Fibroblast of lung (primary cell): ENCODE measurements around the gene NEK10. TPM values are rescaled to one million over a fixed set of nuclear protein-coding genes. Genes with fewer than 3 reads are reported as not detected.

Experiments used
- DNase-seq, 2 donors: peaks; one replicate each; pipeline versions ENCODE4 v3.0.0 to v3.0.0-alpha.2; 2010; ENCODE audit warnings: low read depth in 2 of 2
- H2AFZ ChIP-seq: 2 replicates; pipeline ENCODE4 v1.5.1; 2012; ENCODE audit warnings: low read length, control low read depth, inconsistent platforms
- H3K27ac ChIP-seq: 2 replicates; pipeline ENCODE4 v1.5.1; 2011; ENCODE audit warnings: low read length, control low read depth; ENCODE audit not compliant: insufficient read depth
- H3K27me3 ChIP-seq: 2 replicates; pipeline ENCODE4 v1.5.1; 2011; ENCODE audit warnings: mild to moderate bottlenecking, low read length; ENCODE audit not compliant: control insufficient read depth, insufficient read depth
- H3K36me3 ChIP-seq: 2 replicates; pipeline ENCODE4 v1.5.1; 2011; ENCODE audit warnings: low read length; ENCODE audit not compliant: control insufficient read depth, insufficient read depth
- H3K4me1 ChIP-seq: 2 replicates; pipeline ENCODE4 v1.5.1; 2011; ENCODE audit warnings: low read length; ENCODE audit not compliant: control insufficient read depth, insufficient read depth; ENCODE audit errors: extremely low read depth
- H3K4me2 ChIP-seq: 2 replicates; pipeline ENCODE4 v1.5.1; 2011; ENCODE audit warnings: low read length, control low read depth; ENCODE audit not compliant: insufficient read depth; ENCODE audit errors: extremely low read depth
- H3K4me3 ChIP-seq, 4 experiments: fragments of 200-600 bp in 1 of 4; sonication (generic) in 1 of 4; replicated peaks in 1 of 4; 2 replicates each; pipeline ENCODE4 v1.5.1; 2011 to 2016; ENCODE audit warnings: low read length in 4 of 4, low read depth in 3 of 4, mild to moderate bottlenecking in 3 of 4, control low read depth in 2 of 4, inconsistent platforms in 1 of 4, mixed read lengths in 1 of 4; ENCODE audit not compliant: insufficient read depth in 1 of 4; ENCODE audit errors: control extremely low read depth in 1 of 4
- H3K79me2 ChIP-seq: 2 replicates; pipeline ENCODE4 v1.5.1; 2012; ENCODE audit warnings: mild to moderate bottlenecking, low read length, inconsistent platforms; ENCODE audit not compliant: control insufficient read depth, insufficient read depth
- H3K9ac ChIP-seq: 2 replicates; pipeline ENCODE4 v1.5.1; 2011; ENCODE audit warnings: mild to moderate bottlenecking, low read length, control low read depth; ENCODE audit not compliant: insufficient read depth
- H3K9me3 ChIP-seq: 2 replicates; pipeline ENCODE4 v1.5.1; 2012; ENCODE audit warnings: low read depth, low read length; ENCODE audit not compliant: control insufficient read depth, insufficient read depth
- H4K20me1 ChIP-seq: 2 replicates; pipeline ENCODE4 v1.5.1; 2011; ENCODE audit warnings: low read length; ENCODE audit not compliant: control insufficient read depth, insufficient read depth; ENCODE audit errors: extremely low read depth
- EZH2 ChIP-seq: IDR thresholded peaks from 2 replicates; pipeline ENCODE4 v1.5.1; 2012; ENCODE audit warnings: low read length, control low read depth, mild to moderate bottlenecking; ENCODE audit errors: missing control alignments
- polyA plus RNA-seq, 2 donors: library from polyadenylated mRNA; depleted of rRNA in 1 of 2; stranded (reverse) in 1 of 2; unstranded in 1 of 2; fragments of >200 nt; gene quantifications; 2 replicates each; pipeline ENCODE4 v1.2.1, GENCODE V29; 2011 to 2012; ENCODE audit warnings: missing spikeins in 1 of 2
- total RNA-seq: library from RNA; depleted of rRNA; stranded (reverse); fragments of >200 nt; gene quantifications from 2 replicates; pipeline ENCODE4 v1.2.1, GENCODE V29; 2014
- TF ChIP-seq, protein P1 (sequence below), 2 donors: IDR thresholded peaks in 1 of 2; conservative IDR thresholded peaks in 1 of 2; 1 replicate in 1 of 2; 2 replicates in 1 of 2; pipeline ENCODE4 v1.5.1; 2011 to 2012; ENCODE audit warnings: low read length in 2 of 2, control low read depth in 1 of 2, inconsistent platforms in 1 of 2, low read depth in 1 of 2, mild to moderate bottlenecking in 1 of 2

NEK10 gene
- total and polyA plus RNA-seq, 2 donors (not counting 1 experiment from before 2014, with no cell fraction given) = 1.4 to 23.0 TPM

DNA sequence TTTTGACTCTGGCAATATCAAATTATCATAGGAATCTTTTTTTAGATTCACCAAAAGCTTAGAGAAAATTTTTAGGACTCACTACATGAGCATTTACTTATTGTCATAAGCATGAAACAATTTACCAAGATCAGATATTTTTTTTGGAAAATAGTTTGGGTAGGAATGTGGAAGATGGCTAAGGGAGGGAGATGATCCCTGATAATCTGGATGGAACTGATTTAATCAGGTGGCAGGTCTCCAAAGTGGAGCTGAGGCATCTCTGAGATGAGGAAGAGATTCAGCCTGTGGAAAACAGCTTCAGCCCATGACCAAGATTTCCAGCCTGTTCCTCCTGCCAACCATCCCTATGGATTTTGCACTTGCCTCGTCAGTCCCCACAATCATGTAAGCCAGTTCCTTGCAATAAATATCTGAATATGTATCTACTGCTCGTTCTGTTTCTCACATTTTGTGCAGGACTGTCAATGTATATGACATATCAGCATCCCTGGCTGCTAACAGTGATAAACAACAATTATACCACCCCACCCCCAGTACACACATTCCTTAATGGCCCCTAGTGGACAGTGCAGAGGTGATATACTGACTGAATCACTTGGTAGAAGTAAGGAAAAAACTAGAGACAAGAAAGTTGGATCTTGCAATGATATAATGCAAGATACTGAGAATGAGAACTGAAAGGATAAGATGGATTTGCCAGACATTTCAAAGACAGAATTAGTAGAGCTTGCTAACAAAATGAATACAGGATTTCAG lies 183.8 kb downstream of the NEK10 start:
- Histone ChIP-seq H3K27ac (no peak overlapping the region), H3K36me3 (no peaks in the 10 kb centered on the region), H3K9ac (no peak overlapping the region), H2AFZ (no peak overlapping the region), H3K79me2 (no peaks in the 10 kb centered on the region), H3K4me2 (no peak overlapping the region), H3K4me3 (no peak overlapping the region), H4K20me1 (no peaks in the 10 kb centered on the region), H3K4me1 (no peaks in the 10 kb centered on the region), H3K9me3 (no peaks in the 10 kb centered on the region), H3K27me3 (no peaks in the 10 kb centered on the region)
- TF ChIP-seq EZH2 = no peak
- TF ChIP-seq, protein P1, sequence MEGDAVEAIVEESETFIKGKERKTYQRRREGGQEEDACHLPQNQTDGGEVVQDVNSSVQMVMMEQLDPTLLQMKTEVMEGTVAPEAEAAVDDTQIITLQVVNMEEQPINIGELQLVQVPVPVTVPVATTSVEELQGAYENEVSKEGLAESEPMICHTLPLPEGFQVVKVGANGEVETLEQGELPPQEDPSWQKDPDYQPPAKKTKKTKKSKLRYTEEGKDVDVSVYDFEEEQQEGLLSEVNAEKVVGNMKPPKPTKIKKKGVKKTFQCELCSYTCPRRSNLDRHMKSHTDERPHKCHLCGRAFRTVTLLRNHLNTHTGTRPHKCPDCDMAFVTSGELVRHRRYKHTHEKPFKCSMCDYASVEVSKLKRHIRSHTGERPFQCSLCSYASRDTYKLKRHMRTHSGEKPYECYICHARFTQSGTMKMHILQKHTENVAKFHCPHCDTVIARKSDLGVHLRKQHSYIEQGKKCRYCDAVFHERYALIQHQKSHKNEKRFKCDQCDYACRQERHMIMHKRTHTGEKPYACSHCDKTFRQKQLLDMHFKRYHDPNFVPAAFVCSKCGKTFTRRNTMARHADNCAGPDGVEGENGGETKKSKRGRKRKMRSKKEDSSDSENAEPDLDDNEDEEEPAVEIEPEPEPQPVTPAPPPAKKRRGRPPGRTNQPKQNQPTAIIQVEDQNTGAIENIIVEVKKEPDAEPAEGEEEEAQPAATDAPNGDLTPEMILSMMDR (conservative IDR thresholded peaks at IDR 0.05 in 1 of 2, IDR thresholded peaks at IDR 0.05 in 1 of 2; ENCODE audit: low read depth in 1 of 2, low read length in 2 of 2) = no peak
- no peak for DNase-seq

DNA sequence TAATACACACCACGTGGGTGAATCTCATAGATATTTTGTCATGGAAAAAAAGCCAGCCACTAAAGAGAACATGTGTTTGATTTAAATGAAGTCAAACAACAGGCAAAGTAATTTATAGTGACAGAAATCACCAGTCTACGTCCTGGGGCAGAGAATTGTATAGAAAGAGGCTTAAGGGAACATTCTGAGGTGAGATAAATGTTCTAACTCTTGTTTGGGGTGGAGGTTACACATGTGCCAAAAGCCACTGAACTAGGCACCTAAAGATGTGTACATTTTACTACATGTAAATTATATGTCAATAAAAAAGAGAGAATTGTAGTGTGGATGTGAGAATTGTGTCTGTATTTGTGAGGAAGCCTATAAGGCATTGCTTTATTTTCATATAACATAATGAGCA lies 184.9 kb downstream of the NEK10 start:
- Histone ChIP-seq H3K4me3 (no peak overlapping the region), H2AFZ (no peak overlapping the region), H3K9ac (no peak overlapping the region)

DNA sequence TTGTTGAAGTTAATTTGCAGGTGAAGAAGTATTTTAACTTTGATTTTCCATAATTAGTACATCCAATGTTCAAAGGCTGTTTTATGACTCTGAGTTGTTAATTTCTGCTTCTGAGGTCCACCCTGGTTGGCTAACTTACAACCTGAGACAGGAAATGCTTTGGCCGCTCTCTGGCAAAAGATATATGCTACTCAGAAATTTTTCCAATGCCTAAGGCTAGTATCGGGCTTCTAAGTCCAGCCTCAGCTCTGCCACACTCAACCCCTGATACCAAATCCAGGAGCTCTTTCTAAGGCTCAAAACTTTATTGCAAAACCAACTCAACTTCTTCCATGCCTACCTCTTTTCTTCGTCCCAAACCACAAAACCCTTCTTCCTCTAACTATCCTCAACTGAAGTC lies 192.9 kb downstream of the NEK10 start:
- no peaks in the 10 kb centered on the region for H3K4me1 ChIP-seq
- TF ChIP-seq EZH2 = no peak
- TF ChIP-seq, protein P1 (conservative IDR thresholded peaks at IDR 0.05 in 1 of 2, IDR thresholded peaks at IDR 0.05 in 1 of 2; ENCODE audit: low read depth in 1 of 2, low read length in 2 of 2) = no peak
- H3K27me3 ChIP-seq = no peaks in the 10 kb centered on the region
- H3K4me2 ChIP-seq = no peak overlapping the region
- H4K20me1 ChIP-seq = no peaks in the 10 kb centered on the region
- no peaks in the 10 kb centered on the region for H3K79me2 ChIP-seq
- H3K4me3 ChIP-seq = no peak overlapping the region
- no peaks in the 10 kb centered on the region for H3K36me3 ChIP-seq
- no peak overlapping the region for H3K27ac ChIP-seq
- no peak overlapping the region for H3K9ac ChIP-seq
- H2AFZ ChIP-seq = no peak overlapping the region
- no peaks in the 10 kb centered on the region for H3K9me3 ChIP-seq
- DNase-seq = peak in 1 of 2 donors; percentile 39

More for the DNA sequence above, 184.9 kb downstream of the NEK10 start:
- Histone ChIP-seq H3K79me2 (no peaks in the 10 kb centered on the region), H3K4me1 (no peaks in the 10 kb centered on the region), H3K36me3 (no peaks in the 10 kb centered on the region), H3K27me3 (no peaks in the 10 kb centered on the region), H3K9me3 (no peaks in the 10 kb centered on the region), H3K4me2 (no peak overlapping the region), H3K27ac (no peak overlapping the region), H4K20me1 (no peaks in the 10 kb centered on the region)
- no peak for DNase-seq
- TF ChIP-seq, protein P1 (conservative IDR thresholded peaks at IDR 0.05 in 1 of 2, IDR thresholded peaks at IDR 0.05 in 1 of 2; ENCODE audit: low read depth in 1 of 2, low read length in 2 of 2) = no peak
